ENCODE measurements around the gene TFAP2E. TPM values are rescaled to one million over a fixed set of nuclear protein-coding genes. Genes with fewer than 3 reads are reported as not detected.
A peak's percentile ranks its signal among the peaks of the same experiment; 100 is the strongest.

TFAP2E gene
- total RNA-seq, 1 donor from 2014 or later, result 0.49 TPM

DNA sequence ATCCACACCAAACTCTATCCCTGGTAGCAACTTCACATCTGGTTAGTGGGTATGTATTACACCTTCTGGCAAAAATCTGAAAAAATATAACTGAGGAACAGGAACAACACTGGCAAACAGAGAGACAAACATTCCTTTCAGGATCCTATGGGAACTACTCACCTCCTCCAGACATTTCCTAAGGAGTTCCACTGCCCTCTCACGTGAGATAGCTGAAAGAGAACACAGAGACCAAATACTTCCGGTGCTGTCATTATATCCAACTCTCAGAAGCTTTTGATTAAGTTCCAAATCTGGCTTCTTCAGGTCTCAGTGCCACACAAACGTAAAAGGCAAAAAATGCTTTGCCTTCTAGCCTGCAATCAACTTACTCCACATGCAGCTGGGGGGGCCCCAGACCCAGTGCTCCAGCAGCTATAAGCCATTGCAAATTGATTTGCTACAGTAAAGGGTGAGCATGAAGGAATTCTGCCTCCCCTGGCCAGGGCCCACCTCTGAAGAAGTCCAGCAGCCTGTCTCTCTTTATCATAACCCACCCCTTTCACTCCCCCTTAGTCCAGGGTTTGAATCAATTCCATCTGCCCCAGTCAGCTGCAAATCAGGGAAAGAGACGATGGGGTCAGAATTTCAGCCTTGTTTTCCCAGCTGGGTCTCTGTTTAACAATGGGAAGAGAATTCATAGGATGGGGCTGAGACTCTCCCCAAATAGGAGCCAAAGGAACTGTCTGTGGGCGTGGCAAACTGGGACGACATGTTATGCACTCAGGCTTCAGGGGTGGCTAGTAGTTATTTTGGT lies 32.2 kb downstream of the TFAP2E start:
- DNase-seq, result no peak
- no peak overlapping the region for H3K4me3 Mint-ChIP-seq
- intact Hi-C loops (cut with micrococcal nuclease), result no loop called here
- peaks cover 52% of the 10 kb centered on the region for H3K36me3 Mint-ChIP-seq (ENCODE audit: low read depth)
- H3K27ac Mint-ChIP-seq, result no peak overlapping the region
- no peaks in the 10 kb centered on the region for H3K27me3 Mint-ChIP-seq
- H3K9me3 Mint-ChIP-seq, result no peaks in the 10 kb centered on the region
- H3K4me1 Mint-ChIP-seq, result peaks cover 6% of the 10 kb centered on the region

DNA sequence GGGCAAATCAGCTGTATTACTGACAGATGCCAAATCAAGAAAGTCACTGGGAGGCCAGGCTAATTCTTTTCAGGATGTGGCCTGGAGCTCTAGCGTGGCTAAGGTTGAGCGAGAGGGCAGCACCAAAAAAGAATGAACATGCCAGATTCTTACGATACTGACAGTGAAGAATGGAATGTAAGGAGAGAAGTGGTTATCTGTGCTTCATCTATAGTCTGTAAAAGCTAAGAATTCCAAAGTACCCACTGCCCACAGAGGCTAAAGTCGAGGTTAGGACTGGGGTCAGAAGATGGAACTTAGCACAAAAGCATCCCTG lies 32.7 kb downstream of the TFAP2E start:
- no peak for DNase-seq
- Mint-ChIP-seq H3K36me3 (ENCODE audit: low read depth) (peaks cover 51% of the 10 kb centered on the region), H3K27ac (no peak overlapping the region), H3K4me3 (no peak overlapping the region), H3K4me1 (peaks cover 6% of the 10 kb centered on the region), H3K27me3 (no peaks in the 10 kb centered on the region), H3K9me3 (no peaks in the 10 kb centered on the region)
- intact Hi-C loops (cut with micrococcal nuclease), result no loop called here

- H3K4me3 Mint-ChIP-seq, result no peak overlapping the region
- intact Hi-C loops (cut with micrococcal nuclease), result no loop called here
- H3K27ac Mint-ChIP-seq, result no peak overlapping the region
- H3K27me3 Mint-ChIP-seq, result no peaks in the 10 kb centered on the region
- H3K4me1 Mint-ChIP-seq, result peaks cover 14% of the 10 kb centered on the region
- peaks cover 46% of the 10 kb centered on the region for H3K36me3 Mint-ChIP-seq (ENCODE audit: low read depth)
- no peaks in the 10 kb centered on the region for H3K9me3 Mint-ChIP-seq
- DNase-seq, result no peak
These were observed 38.5 kb downstream of the TFAP2E start for GRCh38 chr1:35611655-35612054.

- Mint-ChIP-seq H3K4me3 (no peak overlapping the region), H3K9me3 (no peaks in the 10 kb centered on the region), H3K27ac (peak overlapping the region; percentile 17), H3K4me1 (peaks cover 13% of the 10 kb centered on the region), H3K36me3 (ENCODE audit: low read depth) (peaks cover 41% of the 10 kb centered on the region), H3K27me3 (no peaks in the 10 kb centered on the region)
- no peak for DNase-seq
- intact Hi-C loops (cut with micrococcal nuclease), result no loop called here
These were observed 42.3 kb downstream of the TFAP2E start for GRCh38 chr1:35615440-35615839.

- Mint-ChIP-seq H3K36me3 (ENCODE audit: low read depth) (peaks cover 36% of the 10 kb centered on the region), H3K9me3 (no peaks in the 10 kb centered on the region), H3K27ac (no peak overlapping the region), H3K4me1 (peaks cover 14% of the 10 kb centered on the region), H3K4me3 (no peak overlapping the region), H3K27me3 (no peaks in the 10 kb centered on the region)
- no peak for DNase-seq
- intact Hi-C loops (cut with micrococcal nuclease), result no loop called here
These were observed 46.4 kb downstream of the TFAP2E start for GRCh38 chr1:35619237-35620121.

DNA sequence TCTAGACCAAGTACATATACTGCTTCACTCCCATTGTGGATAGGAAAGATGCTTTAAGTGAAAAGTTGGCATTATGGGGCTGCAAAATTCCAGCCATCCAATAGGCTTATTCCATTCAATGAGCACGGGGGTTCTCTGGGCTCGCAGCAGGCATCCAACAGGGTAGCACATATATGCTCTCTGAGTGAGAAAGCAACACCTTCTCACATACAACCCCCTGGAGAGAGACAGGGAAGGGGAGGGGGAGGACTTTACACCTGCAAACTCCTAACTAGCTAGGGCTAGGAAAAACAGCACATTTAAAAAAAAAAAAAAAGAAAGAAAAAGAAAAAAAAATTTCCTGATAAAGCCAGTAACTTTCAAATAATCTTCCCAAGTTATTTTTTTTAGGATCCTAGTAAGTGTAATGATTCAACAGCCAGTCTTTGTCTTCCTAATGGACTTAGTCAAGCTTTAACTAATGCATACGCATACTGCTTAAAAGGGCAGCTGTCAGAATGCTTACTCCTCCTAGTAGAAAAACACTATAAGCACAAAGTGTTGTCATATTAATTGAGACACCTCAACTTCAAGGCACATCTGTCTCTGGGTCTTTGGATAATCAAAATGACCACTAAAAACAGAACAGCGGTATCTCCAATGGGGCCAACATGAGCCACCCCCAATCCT lies 49.5 kb downstream of the TFAP2E start:
- H3K9me3 Mint-ChIP-seq, result no peaks in the 10 kb centered on the region
- intact Hi-C loops (cut with micrococcal nuclease), result no loop called here
- peaks cover 9% of the 10 kb centered on the region for H3K4me1 Mint-ChIP-seq
- H3K4me3 Mint-ChIP-seq, result no peak overlapping the region
- no peak for DNase-seq
- H3K36me3 Mint-ChIP-seq (ENCODE audit: low read depth), result peaks cover 36% of the 10 kb centered on the region
- H3K27me3 Mint-ChIP-seq, result no peaks in the 10 kb centered on the region
- no peak overlapping the region for H3K27ac Mint-ChIP-seq

- Mint-ChIP-seq H3K36me3 (ENCODE audit: low read depth) (peaks cover 35% of the 10 kb centered on the region), H3K4me3 (no peak overlapping the region), H3K27me3 (no peaks in the 10 kb centered on the region), H3K27ac (no peak overlapping the region), H3K4me1 (peaks cover 8% of the 10 kb centered on the region), H3K9me3 (no peaks in the 10 kb centered on the region)
- no peak for DNase-seq
- intact Hi-C loops (cut with micrococcal nuclease), result no loop called here
These were observed 50.7 kb downstream of the TFAP2E start for GRCh38 chr1:35623832-35624231.

DNA sequence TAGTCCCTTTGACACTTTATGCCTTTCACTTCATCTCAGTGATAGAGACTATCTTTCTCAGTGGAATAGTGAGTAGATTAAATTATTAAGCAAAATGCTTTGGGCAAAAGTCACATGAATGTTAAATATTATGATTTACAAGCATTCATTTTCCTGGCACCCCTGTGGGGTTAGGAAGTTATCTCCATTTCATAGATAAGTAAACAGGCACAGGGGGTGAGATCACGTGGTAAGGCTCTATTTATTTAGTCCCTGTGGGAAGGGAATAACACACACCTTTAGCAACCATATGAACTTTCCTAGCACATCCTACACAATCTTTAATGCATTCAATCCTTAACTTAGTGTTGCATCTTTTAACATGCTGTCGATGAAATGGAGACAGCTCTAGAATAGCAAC lies 55.9 kb downstream of the TFAP2E start:
- DNase-seq, result no peak
- Mint-ChIP-seq H3K36me3 (ENCODE audit: low read depth) (peaks cover 62% of the 10 kb centered on the region), H3K27me3 (no peaks in the 10 kb centered on the region), H3K27ac (no peak overlapping the region), H3K9me3 (no peaks in the 10 kb centered on the region), H3K4me1 (peaks cover 3% of the 10 kb centered on the region), H3K4me3 (no peak overlapping the region)
- intact Hi-C loops (cut with micrococcal nuclease), result no loop called here

GRCh38 chr1:35631396-35631795 lies 58.3 kb downstream of the TFAP2E start:
- Mint-ChIP-seq H3K4me3 (no peak overlapping the region), H3K36me3 (ENCODE audit: low read depth) (peaks cover 69% of the 10 kb centered on the region), H3K27me3 (no peaks in the 10 kb centered on the region), H3K9me3 (no peaks in the 10 kb centered on the region), H3K27ac (no peak overlapping the region), H3K4me1 (peaks cover 5% of the 10 kb centered on the region)
- intact Hi-C loops (cut with micrococcal nuclease), result no loop called here
- DNase-seq, result no peak

DNA sequence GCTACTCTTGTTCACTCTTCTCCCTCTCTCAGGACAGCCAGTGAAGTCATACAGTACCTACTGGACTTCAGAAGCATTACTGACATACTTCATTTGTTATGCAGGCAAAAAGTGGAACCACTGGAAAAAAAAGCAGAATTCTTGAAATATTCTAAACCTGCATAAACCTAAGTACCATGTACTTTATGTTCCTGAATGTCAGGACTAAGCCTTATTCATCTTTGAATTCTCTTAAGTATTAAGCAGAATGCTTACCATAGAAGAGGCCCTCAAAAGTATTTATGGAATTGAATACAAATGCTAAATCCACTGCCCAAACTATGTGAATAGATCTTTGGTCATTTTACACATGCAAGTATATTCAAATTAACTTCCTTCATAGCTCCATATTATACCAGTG lies 60.4 kb downstream of the TFAP2E start:
- H3K36me3 Mint-ChIP-seq (ENCODE audit: low read depth), result peaks cover 62% of the 10 kb centered on the region
- H3K9me3 Mint-ChIP-seq, result no peaks in the 10 kb centered on the region
- intact Hi-C loops (cut with micrococcal nuclease), result no loop called here
- no peak overlapping the region for H3K27ac Mint-ChIP-seq
- no peaks in the 10 kb centered on the region for H3K27me3 Mint-ChIP-seq
- DNase-seq, result no peak
- no peak overlapping the region for H3K4me3 Mint-ChIP-seq
- peaks cover 13% of the 10 kb centered on the region for H3K4me1 Mint-ChIP-seq

GRCh38 chr1:35637401-35637809 lies 64.3 kb downstream of the TFAP2E start:
- Mint-ChIP-seq H3K9me3 (no peaks in the 10 kb centered on the region), H3K27ac (peak overlapping the region; percentile 92), H3K4me3 (peak overlapping the region; percentile 90), H3K36me3 (ENCODE audit: low read depth) (peaks cover 34% of the 10 kb centered on the region), H3K27me3 (no peaks in the 10 kb centered on the region), H3K4me1 (peaks cover 25% of the 10 kb centered on the region)
- intact Hi-C loops (cut with micrococcal nuclease), result no loop called here
- DNase-seq, result no peak

DNA sequence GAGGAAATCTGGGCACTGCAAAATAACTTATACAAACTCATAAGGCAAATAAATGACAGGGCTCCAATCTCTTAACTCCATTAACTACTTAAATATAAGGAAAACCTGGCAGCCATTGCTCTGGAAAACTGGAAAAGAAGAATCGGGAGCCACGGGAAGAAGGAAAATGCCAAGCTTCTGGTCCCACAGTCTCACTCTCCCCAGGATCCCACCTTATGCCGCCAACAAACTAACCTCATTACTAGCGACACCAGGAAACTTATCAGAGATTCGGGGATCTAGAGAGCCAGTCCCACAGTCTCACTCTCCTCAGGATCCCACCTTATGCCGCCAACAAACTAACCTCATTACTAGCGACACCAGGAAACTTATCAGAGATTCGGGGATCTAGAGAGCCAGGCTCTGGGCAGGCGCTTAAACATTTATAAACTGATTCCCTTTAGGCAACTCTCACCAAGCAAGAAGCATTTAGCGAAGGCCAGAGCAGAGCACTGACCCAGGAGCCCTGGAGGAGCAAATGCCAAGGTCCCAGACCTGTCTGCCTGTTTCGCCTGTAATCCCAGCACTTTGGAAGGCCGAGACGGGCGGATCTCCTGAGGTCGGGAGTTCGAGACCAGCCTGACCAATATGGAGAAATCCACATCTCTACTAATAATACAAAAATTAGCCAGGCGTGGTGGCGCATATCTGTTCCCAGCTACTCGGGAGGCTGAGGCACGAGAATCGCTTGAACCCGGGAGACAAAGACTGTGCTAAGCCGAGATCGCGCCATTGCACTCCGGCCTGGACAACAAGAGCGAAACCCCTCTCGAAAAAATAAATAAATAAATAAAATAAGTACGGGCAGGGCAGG lies 67.5 kb downstream of the TFAP2E start:
- peaks cover 25% of the 10 kb centered on the region for H3K4me1 Mint-ChIP-seq
- intact Hi-C loops (cut with micrococcal nuclease), result loop anchor here (2.0 to 5.0 kb wide), 4 partner anchors 63 to 448 kb away; partner anchors contain the start of genes C1orf216 and SFPQ
- H3K27me3 Mint-ChIP-seq, result peaks cover 19% of the 10 kb centered on the region
- peaks cover 16% of the 10 kb centered on the region for H3K36me3 Mint-ChIP-seq (ENCODE audit: low read depth)
- H3K27ac Mint-ChIP-seq, result peak overlapping the region; percentile 99
- DNase-seq, result no peak
- peak overlapping the region; percentile 100 for H3K4me3 Mint-ChIP-seq
- no peaks in the 10 kb centered on the region for H3K9me3 Mint-ChIP-seq

GRCh38 chr1:35641233-35641866 lies 68.2 kb downstream of the TFAP2E start, which contains the start of gene PSMB2:
PSMB2 (minus strand) TSS chr1:35641526; CDS start chr1:35641432, 94 bp downstream.
- H3K9me3 Mint-ChIP-seq, result no peaks in the 10 kb centered on the region
- H3K4me1 Mint-ChIP-seq, result peaks cover 23% of the 10 kb centered on the region
- peaks cover 10% of the 10 kb centered on the region for H3K36me3 Mint-ChIP-seq (ENCODE audit: low read depth)
- H3K27me3 Mint-ChIP-seq, result peaks cover 26% of the 10 kb centered on the region
- intact Hi-C loops (cut with micrococcal nuclease), result loop anchor here (2.0 to 5.0 kb wide), 4 partner anchors 64 to 449 kb away; partner anchors contain the start of genes C1orf216 and SFPQ
- peak; percentile 99 for DNase-seq
- peak within 1 kb of the TSS; percentile 100 for H3K4me3 Mint-ChIP-seq
- peak within 1 kb of the TSS; percentile 99 for H3K27ac Mint-ChIP-seq
